ENCODE data around the gene SMCO2. TPM values are rescaled to one million over a fixed set of nuclear protein-coding genes. Genes with fewer than 3 reads are reported as not detected.

SMCO2 gene
- total and polyA plus RNA-seq, 2 of the 8 experiments (the other 6 are each of a cell fraction or from before 2014, with no cell fraction given), result 0.24 to 0.80 TPM

DNA sequence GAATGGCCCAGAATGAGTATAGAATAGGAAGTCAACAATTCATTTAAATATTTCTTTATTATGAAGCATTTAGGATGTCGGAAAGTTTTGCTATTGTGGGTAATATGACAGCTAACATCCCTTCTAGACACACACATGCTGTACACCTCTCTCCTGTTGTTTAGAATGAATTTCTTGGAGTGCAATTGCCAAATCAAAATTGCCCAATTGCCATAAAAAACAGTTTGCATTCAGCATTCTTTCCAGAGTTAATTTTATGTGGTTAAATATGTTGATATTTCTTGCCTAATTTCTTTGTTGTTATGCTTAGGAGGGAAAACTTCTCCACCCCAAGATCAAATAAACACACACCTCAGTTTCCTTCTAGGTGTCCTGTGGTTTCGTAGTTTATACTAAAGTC is 16.9 kb upstream of the SMCO2 start (continued):
- TF ChIP-seq, protein P1, sequence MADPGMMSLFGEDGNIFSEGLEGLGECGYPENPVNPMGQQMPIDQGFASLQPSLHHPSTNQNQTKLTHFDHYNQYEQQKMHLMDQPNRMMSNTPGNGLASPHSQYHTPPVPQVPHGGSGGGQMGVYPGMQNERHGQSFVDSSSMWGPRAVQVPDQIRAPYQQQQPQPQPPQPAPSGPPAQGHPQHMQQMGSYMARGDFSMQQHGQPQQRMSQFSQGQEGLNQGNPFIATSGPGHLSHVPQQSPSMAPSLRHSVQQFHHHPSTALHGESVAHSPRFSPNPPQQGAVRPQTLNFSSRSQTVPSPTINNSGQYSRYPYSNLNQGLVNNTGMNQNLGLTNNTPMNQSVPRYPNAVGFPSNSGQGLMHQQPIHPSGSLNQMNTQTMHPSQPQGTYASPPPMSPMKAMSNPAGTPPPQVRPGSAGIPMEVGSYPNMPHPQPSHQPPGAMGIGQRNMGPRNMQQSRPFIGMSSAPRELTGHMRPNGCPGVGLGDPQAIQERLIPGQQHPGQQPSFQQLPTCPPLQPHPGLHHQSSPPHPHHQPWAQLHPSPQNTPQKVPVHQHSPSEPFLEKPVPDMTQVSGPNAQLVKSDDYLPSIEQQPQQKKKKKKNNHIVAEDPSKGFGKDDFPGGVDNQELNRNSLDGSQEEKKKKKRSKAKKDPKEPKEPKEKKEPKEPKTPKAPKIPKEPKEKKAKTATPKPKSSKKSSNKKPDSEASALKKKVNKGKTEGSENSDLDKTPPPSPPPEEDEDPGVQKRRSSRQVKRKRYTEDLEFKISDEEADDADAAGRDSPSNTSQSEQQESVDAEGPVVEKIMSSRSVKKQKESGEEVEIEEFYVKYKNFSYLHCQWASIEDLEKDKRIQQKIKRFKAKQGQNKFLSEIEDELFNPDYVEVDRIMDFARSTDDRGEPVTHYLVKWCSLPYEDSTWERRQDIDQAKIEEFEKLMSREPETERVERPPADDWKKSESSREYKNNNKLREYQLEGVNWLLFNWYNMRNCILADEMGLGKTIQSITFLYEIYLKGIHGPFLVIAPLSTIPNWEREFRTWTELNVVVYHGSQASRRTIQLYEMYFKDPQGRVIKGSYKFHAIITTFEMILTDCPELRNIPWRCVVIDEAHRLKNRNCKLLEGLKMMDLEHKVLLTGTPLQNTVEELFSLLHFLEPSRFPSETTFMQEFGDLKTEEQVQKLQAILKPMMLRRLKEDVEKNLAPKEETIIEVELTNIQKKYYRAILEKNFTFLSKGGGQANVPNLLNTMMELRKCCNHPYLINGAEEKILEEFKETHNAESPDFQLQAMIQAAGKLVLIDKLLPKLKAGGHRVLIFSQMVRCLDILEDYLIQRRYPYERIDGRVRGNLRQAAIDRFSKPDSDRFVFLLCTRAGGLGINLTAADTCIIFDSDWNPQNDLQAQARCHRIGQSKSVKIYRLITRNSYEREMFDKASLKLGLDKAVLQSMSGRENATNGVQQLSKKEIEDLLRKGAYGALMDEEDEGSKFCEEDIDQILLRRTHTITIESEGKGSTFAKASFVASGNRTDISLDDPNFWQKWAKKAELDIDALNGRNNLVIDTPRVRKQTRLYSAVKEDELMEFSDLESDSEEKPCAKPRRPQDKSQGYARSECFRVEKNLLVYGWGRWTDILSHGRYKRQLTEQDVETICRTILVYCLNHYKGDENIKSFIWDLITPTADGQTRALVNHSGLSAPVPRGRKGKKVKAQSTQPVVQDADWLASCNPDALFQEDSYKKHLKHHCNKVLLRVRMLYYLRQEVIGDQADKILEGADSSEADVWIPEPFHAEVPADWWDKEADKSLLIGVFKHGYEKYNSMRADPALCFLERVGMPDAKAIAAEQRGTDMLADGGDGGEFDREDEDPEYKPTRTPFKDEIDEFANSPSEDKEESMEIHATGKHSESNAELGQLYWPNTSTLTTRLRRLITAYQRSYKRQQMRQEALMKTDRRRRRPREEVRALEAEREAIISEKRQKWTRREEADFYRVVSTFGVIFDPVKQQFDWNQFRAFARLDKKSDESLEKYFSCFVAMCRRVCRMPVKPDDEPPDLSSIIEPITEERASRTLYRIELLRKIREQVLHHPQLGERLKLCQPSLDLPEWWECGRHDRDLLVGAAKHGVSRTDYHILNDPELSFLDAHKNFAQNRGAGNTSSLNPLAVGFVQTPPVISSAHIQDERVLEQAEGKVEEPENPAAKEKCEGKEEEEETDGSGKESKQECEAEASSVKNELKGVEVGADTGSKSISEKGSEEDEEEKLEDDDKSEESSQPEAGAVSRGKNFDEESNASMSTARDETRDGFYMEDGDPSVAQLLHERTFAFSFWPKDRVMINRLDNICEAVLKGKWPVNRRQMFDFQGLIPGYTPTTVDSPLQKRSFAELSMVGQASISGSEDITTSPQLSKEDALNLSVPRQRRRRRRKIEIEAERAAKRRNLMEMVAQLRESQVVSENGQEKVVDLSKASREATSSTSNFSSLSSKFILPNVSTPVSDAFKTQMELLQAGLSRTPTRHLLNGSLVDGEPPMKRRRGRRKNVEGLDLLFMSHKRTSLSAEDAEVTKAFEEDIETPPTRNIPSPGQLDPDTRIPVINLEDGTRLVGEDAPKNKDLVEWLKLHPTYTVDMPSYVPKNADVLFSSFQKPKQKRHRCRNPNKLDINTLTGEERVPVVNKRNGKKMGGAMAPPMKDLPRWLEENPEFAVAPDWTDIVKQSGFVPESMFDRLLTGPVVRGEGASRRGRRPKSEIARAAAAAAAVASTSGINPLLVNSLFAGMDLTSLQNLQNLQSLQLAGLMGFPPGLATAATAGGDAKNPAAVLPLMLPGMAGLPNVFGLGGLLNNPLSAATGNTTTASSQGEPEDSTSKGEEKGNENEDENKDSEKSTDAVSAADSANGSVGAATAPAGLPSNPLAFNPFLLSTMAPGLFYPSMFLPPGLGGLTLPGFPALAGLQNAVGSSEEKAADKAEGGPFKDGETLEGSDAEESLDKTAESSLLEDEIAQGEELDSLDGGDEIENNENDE (IDR thresholded peaks at IDR 0.05; ENCODE audit: insufficient replicate concordance, low read length), result no peak
- TF ChIP-seq JUN (IDR thresholded peaks at IDR 0.05; ENCODE audit: low read depth, low read length) (no peak), FOSL1 (IDR thresholded peaks at IDR 0.05; ENCODE audit: insufficient read depth, low read depth, low read length) (no peak), EGR1 (IDR thresholded peaks at IDR 0.05; ENCODE audit: borderline replicate concordance, low read depth, low read length) (no peak), RNF2 (IDR thresholded peaks at IDR 0.05; ENCODE audit: borderline replicate concordance, low read depth, low read length, missing control alignments, poor library complexity, severe bottlenecking) (no peak), PHF8 (conservative IDR thresholded peaks at IDR 0.05; ENCODE audit: low read depth, low read length) (no peak)

Data from H1 (cell line).